ENCODE results near the gene MLANA.

MLANA gene

GRCh38 chr9:5893134-5893505 lies 2.4 kb downstream of the MLANA start:
- H3K27ac ChIP-seq = peak overlapping the region; percentile 36
- TF ChIP-seq, protein P1, sequence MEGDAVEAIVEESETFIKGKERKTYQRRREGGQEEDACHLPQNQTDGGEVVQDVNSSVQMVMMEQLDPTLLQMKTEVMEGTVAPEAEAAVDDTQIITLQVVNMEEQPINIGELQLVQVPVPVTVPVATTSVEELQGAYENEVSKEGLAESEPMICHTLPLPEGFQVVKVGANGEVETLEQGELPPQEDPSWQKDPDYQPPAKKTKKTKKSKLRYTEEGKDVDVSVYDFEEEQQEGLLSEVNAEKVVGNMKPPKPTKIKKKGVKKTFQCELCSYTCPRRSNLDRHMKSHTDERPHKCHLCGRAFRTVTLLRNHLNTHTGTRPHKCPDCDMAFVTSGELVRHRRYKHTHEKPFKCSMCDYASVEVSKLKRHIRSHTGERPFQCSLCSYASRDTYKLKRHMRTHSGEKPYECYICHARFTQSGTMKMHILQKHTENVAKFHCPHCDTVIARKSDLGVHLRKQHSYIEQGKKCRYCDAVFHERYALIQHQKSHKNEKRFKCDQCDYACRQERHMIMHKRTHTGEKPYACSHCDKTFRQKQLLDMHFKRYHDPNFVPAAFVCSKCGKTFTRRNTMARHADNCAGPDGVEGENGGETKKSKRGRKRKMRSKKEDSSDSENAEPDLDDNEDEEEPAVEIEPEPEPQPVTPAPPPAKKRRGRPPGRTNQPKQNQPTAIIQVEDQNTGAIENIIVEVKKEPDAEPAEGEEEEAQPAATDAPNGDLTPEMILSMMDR (conservative IDR thresholded peaks at IDR 0.05) = no peak

GRCh38 chr9:5893591-5894236 lies 3.0 kb downstream of the MLANA start:
- peak overlapping the region; percentile 36 for H3K27ac ChIP-seq
- TF ChIP-seq, protein P1 (conservative IDR thresholded peaks at IDR 0.05) = no peak

- TF ChIP-seq, protein P1 (conservative IDR thresholded peaks at IDR 0.05) = no peak
Observed at GRCh38 chr9:5894237-5894959, 3.7 kb downstream of the MLANA start.

GRCh38 chr9:5895782-5896181 lies 5.1 kb downstream of the MLANA start:
- no peak overlapping the region for H3K27ac ChIP-seq
- TF ChIP-seq, protein P1 (conservative IDR thresholded peaks at IDR 0.05) = no peak

More at GRCh38 chr9:5894237-5894959, 3.7 kb downstream of the MLANA start:
- H3K27ac ChIP-seq = peak overlapping the region; percentile 36; the same call in 1 of the 2 replicates

GRCh38 chr9:5896863-5897262 lies 6.2 kb downstream of the MLANA start:
- TF ChIP-seq, protein P1 (conservative IDR thresholded peaks at IDR 0.05) = no peak
- H3K27ac ChIP-seq = no peak overlapping the region

- no peak overlapping the region for H3K27ac ChIP-seq
- TF ChIP-seq, protein P1 (conservative IDR thresholded peaks at IDR 0.05) = no peak
Observed at GRCh38 chr9:5897851-5898250, 7.2 kb downstream of the MLANA start.

GRCh38 chr9:5899292-5899691 lies 8.6 kb downstream of the MLANA start:
- TF ChIP-seq, protein P1 (conservative IDR thresholded peaks at IDR 0.05) = peak; percentile 13; the same call in 1 of the 2 replicates
- H3K27ac ChIP-seq = no peak overlapping the region

All from VCaP (cell line).